Skeletal muscle tissue (tissue), 4 donors: ENCODE measurements around the gene MVB12B. TPM values are rescaled to one million over a fixed set of nuclear protein-coding genes. Genes with fewer than 3 reads are reported as not detected.

Source experiments
- H3K27ac ChIP-seq: one replicate; pipeline ENCODE4 v1.7.0; 2013; ENCODE audit warnings: mild to moderate bottlenecking, low read depth, low read length, inconsistent platforms
- H3K27me3 ChIP-seq, 3 donors: one replicate each; pipeline ENCODE4 v1.7.0; 2013; ENCODE audit warnings: low read length in 3 of 3; ENCODE audit not compliant: control insufficient read depth in 3 of 3, insufficient read depth in 3 of 3
- H3K36me3 ChIP-seq, 3 donors: one replicate each; pipeline ENCODE4 v1.7.0; 2013; ENCODE audit warnings: low read length in 3 of 3; ENCODE audit not compliant: control insufficient read depth in 3 of 3, insufficient read depth in 3 of 3
- H3K4me1 ChIP-seq, 3 donors: one replicate each; pipeline ENCODE4 v1.7.0; 2013; ENCODE audit warnings: low read length in 3 of 3, mild to moderate bottlenecking in 3 of 3; ENCODE audit not compliant: control insufficient read depth in 3 of 3, insufficient read depth in 3 of 3
- H3K4me3 ChIP-seq, 3 donors: one replicate each; pipeline ENCODE4 v1.7.0; 2013; ENCODE audit warnings: low read length in 3 of 3
- H3K9ac ChIP-seq, 3 donors: one replicate each; pipeline ENCODE4 v1.7.0; 2013; ENCODE audit warnings: low read length in 3 of 3, mild to moderate bottlenecking in 3 of 3, moderate library complexity in 2 of 3, low read depth in 1 of 3
- H3K9me3 ChIP-seq, 3 donors: one replicate each; pipeline ENCODE4 v1.7.0; 2013; ENCODE audit warnings: low read length in 3 of 3; ENCODE audit not compliant: control insufficient read depth in 3 of 3
- total RNA-seq: library from RNA; depleted of rRNA; stranded (reverse); fragments of >200 nt; gene quantifications from one replicate; pipeline ENCODE4 v1.2.3, GENCODE V29; 2014
- donor health status: Osteomylitis.

MVB12B gene
- total RNA-seq, 1 donor from 2014 or later: 13.0 TPM

DNA sequence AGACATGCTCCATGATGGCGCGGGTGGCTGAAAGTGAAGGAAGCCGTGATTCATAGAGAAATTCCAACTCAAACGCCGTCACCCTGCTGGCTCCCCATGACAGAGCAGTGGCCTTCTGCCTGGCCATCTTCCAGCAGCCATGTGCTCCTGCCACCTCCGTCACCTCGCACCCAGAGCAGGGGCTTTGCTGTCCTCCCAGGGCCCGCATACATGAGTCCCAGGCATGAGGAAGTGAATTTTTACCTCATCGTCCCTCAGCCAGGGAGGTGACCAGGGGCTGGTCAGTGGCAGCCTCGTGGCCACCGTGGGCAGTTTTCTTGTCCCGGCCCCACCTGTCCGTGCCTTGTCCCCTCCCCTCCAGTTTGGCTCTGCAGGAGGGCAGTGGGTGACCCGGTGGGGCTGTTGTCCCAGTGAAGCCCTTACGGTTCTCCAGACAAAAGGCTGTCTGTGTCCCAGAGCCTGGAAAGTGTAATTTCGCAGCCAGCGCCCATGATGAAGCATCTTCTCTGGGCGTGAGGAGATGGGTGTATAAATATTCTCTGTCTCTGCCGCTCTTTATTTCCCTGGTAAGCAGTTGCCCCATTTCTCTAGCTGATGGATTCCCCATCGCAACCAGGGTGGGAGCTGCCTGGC is 163.1 kb downstream of the MVB12B start:
- H3K27me3 ChIP-seq: no peaks in the 10 kb centered on the region
- no peak overlapping the region for H3K27ac ChIP-seq
- no peaks in the 10 kb centered on the region for H3K9me3 ChIP-seq
- peaks cover 0 to 5% (median 0%) of the 10 kb centered on the region in 3 donors for H3K4me1 ChIP-seq
- no peak overlapping the region for H3K9ac ChIP-seq
- H3K4me3 ChIP-seq: no peak overlapping the region
- H3K36me3 ChIP-seq: peaks cover 5 to 13% (median 9%) of the 10 kb centered on the region in 3 donors

DNA sequence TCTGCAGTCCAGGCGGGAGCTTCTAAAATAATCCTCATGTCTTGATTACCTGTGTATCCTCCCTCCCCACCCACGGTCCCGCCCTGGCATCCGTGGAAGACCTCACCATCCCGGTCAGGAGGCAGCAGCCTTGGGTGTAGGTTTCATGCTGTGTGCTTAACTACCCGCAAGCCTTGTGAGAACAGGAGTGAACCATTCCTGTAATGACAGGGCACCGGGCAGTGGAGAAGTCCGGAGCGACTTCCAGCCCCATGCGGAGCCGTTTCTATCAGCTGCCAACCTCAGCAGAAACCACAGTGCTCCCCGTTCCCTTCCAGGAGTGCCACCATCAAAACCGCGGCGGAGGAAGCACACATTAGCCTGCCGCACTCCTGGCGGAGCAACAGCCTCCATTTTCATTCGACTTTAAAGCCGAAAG is 163.6 kb downstream of the MVB12B start:
- H3K9ac ChIP-seq: no peak overlapping the region
- H3K9me3 ChIP-seq: no peaks in the 10 kb centered on the region
- no peak overlapping the region for H3K27ac ChIP-seq
- peaks cover 0 to 5% (median 0%) of the 10 kb centered on the region in 3 donors for H3K4me1 ChIP-seq
- H3K36me3 ChIP-seq: peaks cover 5 to 13% (median 8%) of the 10 kb centered on the region in 3 donors
- H3K4me3 ChIP-seq: no peak overlapping the region
- H3K27me3 ChIP-seq: no peaks in the 10 kb centered on the region

DNA sequence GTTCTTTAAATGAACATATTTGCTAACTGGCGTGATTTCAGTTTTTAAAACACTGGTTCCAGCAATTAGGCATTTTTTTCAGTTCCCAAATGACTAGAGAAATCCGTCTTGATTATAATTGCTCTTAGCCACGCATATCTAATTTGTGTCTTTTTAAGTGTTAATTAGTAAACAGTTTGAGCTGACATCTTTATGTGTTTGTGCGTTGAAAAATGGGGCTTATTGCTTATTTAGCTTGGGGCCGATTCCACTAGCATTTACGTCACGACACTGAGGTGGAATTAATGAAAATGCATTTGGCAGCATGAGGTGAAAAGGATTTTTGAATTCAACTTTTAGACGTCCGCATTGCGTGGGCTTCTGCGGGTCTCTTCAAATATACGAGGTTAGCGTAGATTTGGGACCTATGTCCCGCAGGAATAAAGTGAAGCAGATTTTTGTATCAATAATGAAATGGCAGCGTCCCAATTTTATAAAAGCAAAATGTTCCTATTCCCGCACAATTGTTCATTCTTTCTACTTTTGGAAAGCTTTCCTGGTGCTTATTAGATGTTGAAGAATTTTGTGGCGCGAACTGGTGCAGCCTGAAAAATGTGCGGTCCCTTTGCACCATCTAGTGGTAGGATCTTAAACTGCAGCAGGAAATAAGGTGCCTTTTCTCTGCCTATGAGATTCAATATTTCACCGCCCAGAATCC is 164.4 kb downstream of the MVB12B start:
- Histone ChIP-seq H3K27me3 (no peaks in the 10 kb centered on the region), H3K9me3 (no peaks in the 10 kb centered on the region), H3K36me3 (peaks cover 5 to 9% (median 5%) of the 10 kb centered on the region in 3 donors), H3K9ac (no peak overlapping the region), H3K27ac (no peak overlapping the region), H3K4me1 (peaks cover 0 to 5% (median 0%) of the 10 kb centered on the region in 3 donors), H3K4me3 (no peak overlapping the region)

DNA sequence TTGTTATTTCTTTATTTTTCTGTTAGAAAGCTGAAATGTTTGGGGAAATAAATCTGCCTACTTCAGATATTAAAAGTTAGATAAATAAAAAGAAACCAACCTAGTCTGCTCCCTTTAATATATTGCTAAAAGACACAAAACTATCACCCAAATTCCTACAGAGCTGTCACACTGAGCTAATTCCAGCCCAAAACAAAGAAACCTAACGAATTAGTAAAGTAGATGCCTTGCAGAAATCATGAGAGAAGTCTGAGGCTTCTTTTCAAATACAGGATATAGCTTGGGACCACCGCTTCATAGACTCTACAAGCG is 164.9 kb downstream of the MVB12B start:
- Histone ChIP-seq H3K4me1 (peaks cover 0 to 5% (median 0%) of the 10 kb centered on the region in 3 donors), H3K36me3 (peaks cover under 1 to 4% (median 2%) of the 10 kb centered on the region in 3 donors), H3K4me3 (no peak overlapping the region), H3K9me3 (no peaks in the 10 kb centered on the region), H3K27ac (no peak overlapping the region), H3K9ac (no peak overlapping the region), H3K27me3 (no peaks in the 10 kb centered on the region)

DNA sequence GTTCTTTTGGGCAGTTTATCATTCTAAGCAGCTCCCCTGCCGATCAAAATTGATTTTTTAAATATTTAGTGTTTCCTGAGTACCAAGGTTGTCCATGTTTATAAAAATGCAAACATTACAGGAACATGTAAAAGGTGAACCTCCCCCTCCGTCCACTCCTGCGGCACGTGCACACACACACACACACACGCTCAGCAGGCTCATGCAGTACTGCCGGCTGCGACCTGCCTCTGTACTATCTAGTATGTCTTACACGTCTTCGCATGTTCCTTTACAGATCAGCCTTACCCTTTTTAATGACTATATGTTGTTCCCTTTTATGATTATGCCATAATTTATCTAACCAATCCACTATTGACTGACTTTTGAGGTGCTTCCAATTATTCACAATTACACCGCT is 165.3 kb downstream of the MVB12B start:
- Histone ChIP-seq H3K4me3 (no peak overlapping the region), H3K9ac (no peak overlapping the region), H3K27me3 (no peaks in the 10 kb centered on the region), H3K36me3 (peaks cover 0 to 2% (median 2%) of the 10 kb centered on the region in 3 donors), H3K27ac (no peak overlapping the region), H3K4me1 (peaks cover 0 to 5% (median 0%) of the 10 kb centered on the region in 3 donors), H3K9me3 (no peaks in the 10 kb centered on the region)

DNA sequence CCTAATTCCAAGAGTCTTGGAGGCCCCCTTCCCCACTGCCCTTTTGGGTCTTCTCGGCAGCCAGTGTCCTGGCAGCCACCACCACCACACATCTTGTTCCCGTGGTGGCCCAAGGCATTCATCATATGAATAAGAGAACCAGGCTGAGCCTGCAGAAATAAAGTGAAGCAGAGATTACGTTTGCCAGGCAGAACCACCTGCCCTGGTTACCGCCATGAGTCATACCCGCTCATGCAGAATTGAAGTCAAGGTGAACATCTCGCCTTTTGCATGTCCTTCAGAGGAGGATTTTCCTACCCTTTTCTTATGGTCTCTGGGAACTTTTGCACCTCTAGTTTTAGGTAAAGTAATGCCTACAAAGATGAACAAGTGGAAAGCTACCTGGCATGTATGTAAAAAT is 167.6 kb downstream of the MVB12B start:
- Histone ChIP-seq H3K27ac (no peak overlapping the region), H3K4me1 (peaks cover 0 to 6% (median 4%) of the 10 kb centered on the region in 3 donors), H3K4me3 (no peak overlapping the region), H3K36me3 (peaks cover 0 to 2% (median 2%) of the 10 kb centered on the region in 3 donors), H3K27me3 (no peaks in the 10 kb centered on the region), H3K9me3 (no peaks in the 10 kb centered on the region), H3K9ac (no peak overlapping the region)

DNA sequence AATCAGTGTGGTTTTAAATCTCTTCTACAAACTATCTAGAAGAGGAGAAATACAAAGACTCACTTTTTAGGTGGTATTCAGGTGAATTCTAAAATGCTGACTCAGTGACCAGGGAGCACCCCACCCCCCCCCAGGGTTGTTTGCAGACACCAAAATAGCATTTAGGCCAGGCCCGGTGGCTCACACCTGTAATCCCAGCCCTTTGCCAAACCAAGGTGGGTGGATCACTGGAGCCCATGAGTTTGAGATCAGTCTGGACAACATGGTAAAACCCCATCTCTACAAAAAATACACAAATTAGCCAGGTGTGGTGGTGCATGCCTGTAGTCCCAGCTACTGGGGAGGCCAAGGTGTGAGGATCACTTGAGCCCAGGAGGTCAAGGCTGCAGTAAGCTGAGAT is 168.1 kb downstream of the MVB12B start:
- Histone ChIP-seq H3K4me3 (no peak overlapping the region), H3K9ac (no peak overlapping the region), H3K36me3 (peaks cover 0 to 2% (median 2%) of the 10 kb centered on the region in 3 donors), H3K4me1 (peaks cover 2 to 11% (median 6%) of the 10 kb centered on the region in 3 donors), H3K9me3 (no peaks in the 10 kb centered on the region), H3K27me3 (no peaks in the 10 kb centered on the region), H3K27ac (no peak overlapping the region)

DNA sequence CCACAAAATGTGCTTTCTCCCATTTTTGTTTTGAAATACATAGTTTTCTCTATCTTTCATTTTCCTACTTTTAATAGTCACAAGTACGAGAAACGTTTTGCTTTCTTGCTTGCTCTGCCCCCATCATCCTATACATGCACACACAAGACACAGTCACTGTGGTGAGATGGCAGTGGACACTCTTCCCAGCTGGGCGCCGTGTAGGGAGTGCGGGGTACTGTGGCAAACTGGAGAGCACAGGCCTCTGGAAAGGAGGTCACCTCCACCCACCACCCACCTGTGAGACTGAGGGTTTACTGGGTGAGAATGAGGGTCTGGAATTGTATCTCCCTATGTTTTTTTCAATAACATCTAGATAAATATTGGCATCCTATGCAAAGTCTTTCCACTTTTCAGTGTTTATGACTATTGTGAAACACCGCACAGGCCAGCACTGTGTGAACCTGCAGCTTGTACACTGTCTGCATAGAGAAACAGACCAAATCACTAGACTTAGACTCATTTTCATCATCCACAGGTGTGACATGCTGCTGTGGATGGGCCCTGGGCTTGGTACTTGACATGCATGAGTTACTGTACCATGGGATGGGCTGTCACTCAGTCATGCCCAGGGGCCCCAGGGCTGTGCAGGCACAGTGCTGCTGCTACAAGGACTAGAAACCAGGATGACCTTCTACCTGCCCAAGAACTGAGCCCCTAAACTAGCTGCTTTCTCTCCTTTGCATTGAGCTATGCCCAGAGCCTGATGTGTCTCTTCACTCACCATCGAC is 169.0 kb downstream of the MVB12B start:
- Histone ChIP-seq H3K4me1 (peaks cover 6 to 13% (median 7%) of the 10 kb centered on the region in 3 donors), H3K4me3 (no peak overlapping the region), H3K27ac (no peak overlapping the region), H3K36me3 (peaks cover 0 to 2% (median 2%) of the 10 kb centered on the region in 3 donors), H3K9me3 (no peaks in the 10 kb centered on the region), H3K9ac (no peak overlapping the region), H3K27me3 (no peaks in the 10 kb centered on the region)

DNA sequence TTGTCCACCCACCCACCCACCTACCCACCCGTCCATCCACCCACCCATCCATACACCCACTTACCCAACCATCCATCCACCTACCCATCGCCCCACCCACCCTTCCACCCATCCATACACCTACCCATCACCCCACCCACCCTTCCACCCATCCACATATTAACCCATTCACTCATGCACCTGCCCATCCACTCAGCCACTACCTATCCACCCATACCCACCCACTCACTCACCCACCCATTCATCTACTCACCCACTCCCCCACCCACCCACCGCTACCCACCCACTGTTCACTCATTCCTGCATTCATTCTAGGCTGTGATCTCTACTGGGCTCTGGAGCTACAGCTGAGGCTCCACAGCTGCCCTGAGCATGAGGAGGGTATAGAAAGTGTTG is 169.6 kb downstream of the MVB12B start:
- Histone ChIP-seq H3K4me3 (no peak overlapping the region), H3K27ac (no peak overlapping the region), H3K36me3 (peaks cover 0 to 2% (median 2%) of the 10 kb centered on the region in 3 donors), H3K9me3 (no peaks in the 10 kb centered on the region), H3K4me1 (peaks cover 7 to 19% (median 8%) of the 10 kb centered on the region in 3 donors), H3K9ac (no peak overlapping the region), H3K27me3 (no peaks in the 10 kb centered on the region)
